ENCODE results near the gene PXDC1. TPM values are rescaled to one million over a fixed set of nuclear protein-coding genes. Genes with fewer than 3 reads are reported as not detected.

The PXDC1 gene
- total RNA-seq, 4 donors from 2014 or later, result 111 to 232 (median 165) TPM

- Histone ChIP-seq H3K4me1 (peaks cover 8 to 55% (median 52%) of the 10 kb centered on the region in 4 donors), H3K27ac (replicated peaks in 1 of 4) (no peak overlapping the region), H3K9me3 (peaks cover 0 to 6% (median 2%) of the 10 kb centered on the region in 4 donors), H3K4me3 (no peak overlapping the region), H3K36me3 (peaks cover 32 to 89% (median 66%) of the 10 kb centered on the region in 4 donors), H3K27me3 (no peaks in the 10 kb centered on the region)
- DNase-seq (ENCODE audit: extremely low spot score), result no peak
- 83% methylated on average over 10 of the region's 10 CpGs for WGBS
- no peak for TF ChIP-seq POLR2AphosphoS5 (IDR thresholded peaks at IDR 0.05)
- TF ChIP-seq POLR2A (IDR thresholded peaks at IDR 0.05; ENCODE audit: low read depth), result no peak
- TF ChIP-seq CTCF (IDR thresholded peaks at IDR 0.05), result no peak
- no peak for TF ChIP-seq EP300 (IDR thresholded peaks at IDR 0.05)
- intact Hi-C loops (cut with DNase I), result loop anchor here (5.0 to 10.0 kb wide), 3 partner anchors 277 to 599 kb away; partner anchors contain the start of gene SLC22A23
Measured at GRCh38 chr6:3734023-3734422, 17.5 kb downstream of the PXDC1 start.

- Histone ChIP-seq H3K27ac (replicated peaks in 1 of 4) (peak overlapping the region in 1 of 4 donors; percentile 21), H3K9me3 (peaks cover 0 to 6% (median 2%) of the 10 kb centered on the region in 4 donors), H3K27me3 (no peaks in the 10 kb centered on the region), H3K36me3 (peaks cover 32 to 89% (median 67%) of the 10 kb centered on the region in 4 donors), H3K4me1 (peaks cover 8 to 49% (median 46%) of the 10 kb centered on the region in 4 donors), H3K4me3 (no peak overlapping the region)
- WGBS, result 89% methylated on average over 16 of the region's 17 CpGs
- TF ChIP-seq CTCF (IDR thresholded peaks at IDR 0.05), result no peak
- TF ChIP-seq POLR2AphosphoS5 (IDR thresholded peaks at IDR 0.05), result no peak
- no peak for TF ChIP-seq EP300 (IDR thresholded peaks at IDR 0.05)
- TF ChIP-seq POLR2A (IDR thresholded peaks at IDR 0.05; ENCODE audit: low read depth), result no peak
- intact Hi-C loops (cut with DNase I), result loop anchor here (2.0 to 10.0 kb wide), 4 partner anchors 276 to 599 kb away; partner anchors contain the start of gene SLC22A23
- no peak for DNase-seq (ENCODE audit: extremely low spot score)
Measured at GRCh38 chr6:3733321-3733925, 18.1 kb downstream of the PXDC1 start.

- TF ChIP-seq CTCF (IDR thresholded peaks at IDR 0.05), result peak; percentile 83 to 86 (median 86)
- TF ChIP-seq POLR2AphosphoS5 (IDR thresholded peaks at IDR 0.05), result peak in 1 of 2 donors; percentile 49
- no peak for TF ChIP-seq POLR2A (IDR thresholded peaks at IDR 0.05; ENCODE audit: low read depth)
- TF ChIP-seq EP300 (IDR thresholded peaks at IDR 0.05), result no peak
- intact Hi-C loops (cut with DNase I), result loop anchor here (2.0 to 10.0 kb wide), 4 partner anchors 275 to 598 kb away; partner anchors contain the start of gene SLC22A23
- peaks cover 8 to 42% (median 37%) of the 10 kb centered on the region in 4 donors for H3K4me1 ChIP-seq
- H3K27ac ChIP-seq (replicated peaks in 1 of 4), result peak overlapping the region in 2 of 4 donors; percentile 16 to 34
- H3K36me3 ChIP-seq, result peaks cover 28 to 89% (median 64%) of the 10 kb centered on the region in 4 donors
- DNase-seq (ENCODE audit: extremely low spot score), result no peak
- 22% methylated on average over 16 of the region's 16 CpGs for WGBS
- no peak overlapping the region for H3K4me3 ChIP-seq
- no peaks in the 10 kb centered on the region for H3K27me3 ChIP-seq
- H3K9me3 ChIP-seq, result peaks cover 0 to 6% (median 2%) of the 10 kb centered on the region in 4 donors
Measured at GRCh38 chr6:3732345-3733141, 19.0 kb downstream of the PXDC1 start.

GRCh38 chr6:3731700-3732099 lies 19.8 kb downstream of the PXDC1 start:
- Histone ChIP-seq H3K9me3 (peaks cover 0 to 6% (median 2%) of the 10 kb centered on the region in 4 donors), H3K27me3 (no peaks in the 10 kb centered on the region), H3K4me3 (no peak overlapping the region), H3K36me3 (peaks cover 28 to 89% (median 64%) of the 10 kb centered on the region in 4 donors), H3K4me1 (peaks cover 9 to 44% (median 39%) of the 10 kb centered on the region in 4 donors), H3K27ac (replicated peaks in 1 of 4) (no peak overlapping the region)
- no peak for DNase-seq (ENCODE audit: extremely low spot score)
- TF ChIP-seq POLR2A (IDR thresholded peaks at IDR 0.05; ENCODE audit: low read depth), result no peak
- TF ChIP-seq EP300 (IDR thresholded peaks at IDR 0.05), result no peak
- no peak for TF ChIP-seq POLR2AphosphoS5 (IDR thresholded peaks at IDR 0.05)
- no peak for TF ChIP-seq CTCF (IDR thresholded peaks at IDR 0.05)
- 75% methylated on average over 7 of the region's 7 CpGs for WGBS
- intact Hi-C loops (cut with DNase I), result loop anchor here (2.0 to 10.0 kb wide), 4 partner anchors 274 to 597 kb away; partner anchors contain the start of gene SLC22A23

Measured in esophagus muscularis mucosa (tissue), 4 donors.